GM23338 (cell line): ENCODE measurements around the gene NCKAP5. TPM values are rescaled to one million over a fixed set of nuclear protein-coding genes. Genes with fewer than 3 reads are reported as not detected.

Experiments used
- ATAC-seq: fragments of 200-7000 bp; cut with Tn5 transposase; 3 replicates; pipeline ENCODE4 v1.9.1; 2020
- DNase-seq: peaks from one replicate; pipeline ENCODE4 v3.0.0-alpha.2; 2015; ENCODE audit warnings: low spot score
- H2AFZ ChIP-seq: fragments of 200-600 bp; sonication (generic); 2 replicates; pipeline ENCODE4 v1.8.0; 2016; ENCODE audit warnings: antibody characterized with exemption, mild to moderate bottlenecking, moderate library complexity
- H3F3A ChIP-seq: fragments of 200-600 bp; sonication (generic); replicated peaks from 2 replicates; pipeline ENCODE4 v1.8.0; 2017; ENCODE audit warnings: antibody characterized with exemption, mixed run types, low read depth
- H3K27ac ChIP-seq: fragments of 200-600 bp; sonication (generic); 2 replicates; pipeline ENCODE4 v1.6.1; 2016; ENCODE audit warnings: low read depth
- H3K27me3 ChIP-seq: fragments of 200-600 bp; sonication (generic); 2 replicates; pipeline ENCODE4 v1.8.0; 2016; ENCODE audit warnings: mild to moderate bottlenecking, mixed run types, moderate library complexity; ENCODE audit not compliant: insufficient read depth
- H3K36me3 ChIP-seq: fragments of 200-600 bp; sonication (generic); 2 replicates; pipeline ENCODE4 v1.8.0; 2016; ENCODE audit warnings: mild to moderate bottlenecking; ENCODE audit not compliant: insufficient read depth
- H3K4me1 ChIP-seq: fragments of 200-600 bp; sonication (generic); 2 replicates; pipeline ENCODE4 v1.8.0; 2016; ENCODE audit warnings: mild to moderate bottlenecking, moderate library complexity; ENCODE audit not compliant: insufficient read depth
- H3K4me2 ChIP-seq: fragments of 200-600 bp; sonication (generic); 2 replicates; pipeline ENCODE4 v1.7.1; 2017; ENCODE audit warnings: mixed run types
- H3K4me3 ChIP-seq: fragments of 200-600 bp; sonication (generic); 2 replicates; pipeline ENCODE4 v1.6.1; 2016; ENCODE audit warnings: mixed run types
- H3K79me2 ChIP-seq: fragments of 200-600 bp; sonication (generic); replicated peaks from 2 replicates; pipeline ENCODE4 v1.8.0; 2017; ENCODE audit warnings: mild to moderate bottlenecking; ENCODE audit not compliant: insufficient read depth
- H3K9me2 ChIP-seq: fragments of 200-600 bp; sonication (generic); 2 replicates; pipeline ENCODE4 v1.8.0; 2017; ENCODE audit not compliant: insufficient read depth
- H4K20me1 ChIP-seq: fragments of 200-600 bp; sonication (generic); replicated peaks from 2 replicates; pipeline ENCODE4 v1.8.0; 2017; ENCODE audit warnings: mild to moderate bottlenecking; ENCODE audit not compliant: insufficient read depth
- H3K27ac Mint-ChIP-seq: 2 replicates; pipeline ENCODE4 v1.8.0; 2020; ENCODE audit warnings: inconsistent platforms, mild to moderate bottlenecking, moderate library complexity, mixed read lengths
- H3K27me3 Mint-ChIP-seq: 3 replicates; pipeline ENCODE4 v1.8.0; 2022; ENCODE audit warnings: low read depth, mild to moderate bottlenecking, moderate library complexity, mixed read lengths, inconsistent platforms; ENCODE audit not compliant: insufficient read depth, poor library complexity
- H3K36me3 Mint-ChIP-seq: 3 replicates; pipeline ENCODE4 v1.8.0; 2021; ENCODE audit warnings: low read depth, mild to moderate bottlenecking, inconsistent platforms, moderate library complexity, mixed read lengths
- H3K4me1 Mint-ChIP-seq: 3 replicates; pipeline ENCODE4 v1.8.0; 2020; ENCODE audit warnings: mild to moderate bottlenecking, inconsistent platforms, mixed read lengths
- H3K4me3 Mint-ChIP-seq: 3 replicates; pipeline ENCODE4 v1.8.0; 2021; ENCODE audit warnings: moderate library complexity, mild to moderate bottlenecking, inconsistent platforms, mixed read lengths
- H3K9me3 Mint-ChIP-seq: 3 replicates; pipeline ENCODE4 v1.8.0; 2020; ENCODE audit warnings: moderate library complexity, mild to moderate bottlenecking, inconsistent platforms, mixed read lengths
- CREB1 ChIP-seq: fragments of 250-450 bp; sonication (Bioruptor Pico); IDR thresholded peaks from 2 replicates; pipeline ENCODE4 v1.5.0; 2020; ENCODE audit warnings: low read depth, mild to moderate bottlenecking, moderate library complexity
- CTCF ChIP-seq, 2 experiments: fragments of 200-600 bp in 1 of 2; sonication (generic) in 1 of 2; conservative IDR thresholded peaks; 2 replicates each; pipeline versions ENCODE4 v1.5.1 to v1.6.1; 2016 to 2017; ENCODE audit warnings: antibody characterized with exemption in 2 of 2, low read depth in 2 of 2, mild to moderate bottlenecking in 2 of 2, moderate library complexity in 1 of 2
- ETS1 ChIP-seq: IDR thresholded peaks from 2 replicates; pipeline ENCODE4 v1.6.1; 2016; ENCODE audit warnings: antibody characterized with exemption
- EZH2 ChIP-seq: fragments of 200-600 bp; sonication (generic); IDR thresholded peaks from one replicate; pipeline ENCODE4 v1.8.0; 2017; ENCODE audit warnings: antibody characterized with exemption, mild to moderate bottlenecking, low read depth; ENCODE audit not compliant: unreplicated experiment
- EZH2phosphoT487 ChIP-seq: fragments of 200-600 bp; sonication (generic); IDR thresholded peaks from one replicate; pipeline ENCODE4 v1.8.1; 2018; ENCODE audit warnings: antibody characterized with exemption; ENCODE audit not compliant: unreplicated experiment
- JUNB ChIP-seq: IDR thresholded peaks from one replicate; pipeline ENCODE4 v1.6.1; 2016; ENCODE audit warnings: antibody characterized with exemption; ENCODE audit not compliant: unreplicated experiment
- NANOG ChIP-seq: IDR thresholded peaks from 2 replicates; pipeline ENCODE4 v1.6.1; 2016; ENCODE audit warnings: antibody characterized with exemption, borderline replicate concordance
- POLR2AphosphoS5 ChIP-seq: IDR thresholded peaks from 2 replicates; pipeline ENCODE4 v1.6.1; 2016; ENCODE audit warnings: antibody characterized with exemption, low read depth
- REST ChIP-seq: IDR thresholded peaks from one replicate; pipeline ENCODE4 v1.6.1; 2018; ENCODE audit warnings: antibody characterized with exemption; ENCODE audit not compliant: unreplicated experiment
- STAT1 ChIP-seq: IDR thresholded peaks from one replicate; pipeline ENCODE4 v1.6.1; 2016; ENCODE audit warnings: antibody characterized with exemption; ENCODE audit not compliant: unreplicated experiment
- ZNF114 ChIP-seq: fragments of 250-450 bp; sonication (Bioruptor Pico); IDR thresholded peaks from 2 replicates; pipeline ENCODE4 v1.5.0; 2020; ENCODE audit warnings: mild to moderate bottlenecking, moderate library complexity
- ZNF331 ChIP-seq: fragments of 250-450 bp; sonication (Bioruptor Pico); IDR thresholded peaks from 2 replicates; pipeline ENCODE4 v1.5.0; 2020; ENCODE audit warnings: low read depth, mild to moderate bottlenecking, moderate library complexity
- ZNF462 ChIP-seq: fragments of 250-450 bp; sonication (Bioruptor Pico); IDR thresholded peaks from 2 replicates; pipeline ENCODE4 v1.5.0; 2020; ENCODE audit warnings: mild to moderate bottlenecking, moderate library complexity
- polyA plus RNA-seq: library from polyadenylated mRNA; unstranded; fragments of >200 nt; fragmentation: Nextera tagmentation; extraction: Ambion mirVana; gene quantifications from 2 replicates; pipeline ENCODE4 v1.2.1, GENCODE V29; 2016
- total RNA-seq: library from RNA; depleted of rRNA; stranded (reverse); fragments of >200 nt; shearing (Covaris generic); gene quantifications from 2 replicates; pipeline ENCODE4 v1.2.3, GENCODE V29; 2014

Gene NCKAP5
- total and polyA plus RNA-seq, 2 experiments from 2014 or later: 0.34 to 0.73 TPM

- Histone ChIP-seq H3K4me1 (no peaks in the 10 kb centered on the region), H4K20me1 (no peaks in the 10 kb centered on the region), H3K27me3 (no peaks in the 10 kb centered on the region), H3K36me3 (no peaks in the 10 kb centered on the region), H3K4me3 (no peak overlapping the region), H3K27ac (no peak overlapping the region), H3F3A (no peaks in the 10 kb centered on the region), H3K4me2 (no peak overlapping the region), H3K9me2 (no peaks in the 10 kb centered on the region), H3K79me2 (no peaks in the 10 kb centered on the region), H2AFZ (no peak overlapping the region)
- Mint-ChIP-seq H3K27ac (no peak overlapping the region), H3K4me3 (no peak overlapping the region), H3K4me1 (no peaks in the 10 kb centered on the region), H3K27me3 (no peaks in the 10 kb centered on the region), H3K36me3 (no peaks in the 10 kb centered on the region), H3K9me3 (no peaks in the 10 kb centered on the region; the same call in 2 of the 3 replicates)
- TF ChIP-seq EZH2 (no peak), NANOG (no peak), CTCF (conservative IDR thresholded peaks at IDR 0.05; ENCODE audit: low read depth in 2 of 2) (no peak), CREB1 (CRISPR knock-in tag) (no peak), REST (no peak), POLR2AphosphoS5 (no peak), ZNF331 (CRISPR knock-in tag) (no peak), STAT1 (no peak), JUNB (no peak), ZNF462 (no peak), ZNF114 (CRISPR knock-in tag) (no peak), ETS1 (no peak), EZH2phosphoT487 (no peak)
- no peak for DNase-seq
- no peak for ATAC-seq
Measured at GRCh38 chr2:133072837-133073694, 495.2 kb downstream of the NCKAP5 start.
